OCI-LY1 (cell line): ENCODE measurements around the gene DESI2.

Experiments used
- H2AFZ ChIP-seq: fragments of 200-600 bp; sonication (generic), shearing (Covaris generic); 2 replicates; pipeline ENCODE4 v1.6.0; 2014; ENCODE audit warnings: antibody characterized with exemption, mild to moderate bottlenecking, low read length
- H3F3A ChIP-seq: fragments of 200-600 bp; sonication (generic), shearing (Covaris generic); 2 replicates; pipeline ENCODE4 v1.6.0; 2014; ENCODE audit warnings: mild to moderate bottlenecking, antibody characterized with exemption, low read length, moderate library complexity; ENCODE audit not compliant: insufficient read depth
- H3K27ac ChIP-seq: fragments of 200-600 bp; sonication (generic); 2 replicates; pipeline ENCODE4 v1.5.1; 2014; ENCODE audit warnings: low read length, mixed run types, mild to moderate bottlenecking, low read depth; ENCODE audit not compliant: poor library complexity, severe bottlenecking
- H3K27me3 ChIP-seq: fragments of 200-600 bp; sonication (generic); 2 replicates; pipeline ENCODE4 v1.6.0; 2014; ENCODE audit warnings: antibody characterized with exemption, mild to moderate bottlenecking, low read length, moderate library complexity; ENCODE audit not compliant: insufficient read depth
- H3K36me3 ChIP-seq: fragments of 200-600 bp; sonication (generic); 2 replicates; pipeline ENCODE4 v1.6.1; 2014; ENCODE audit warnings: mild to moderate bottlenecking, antibody characterized with exemption, low read length, moderate library complexity, mixed read lengths; ENCODE audit not compliant: insufficient read depth
- H3K4me1 ChIP-seq: fragments of 200-600 bp; sonication (generic); 2 replicates; pipeline ENCODE4 v1.5.1; 2014; ENCODE audit warnings: mild to moderate bottlenecking, low read length, moderate library complexity; ENCODE audit not compliant: insufficient read depth, severe bottlenecking
- H3K4me2 ChIP-seq: fragments of 200-600 bp; sonication (generic), shearing (Covaris generic); 2 replicates; pipeline ENCODE4 v1.6.1; 2014; ENCODE audit warnings: low read length
- H3K4me3 ChIP-seq: fragments of 200-600 bp; sonication (generic); 2 replicates; pipeline ENCODE4 v1.5.1; 2014; ENCODE audit warnings: low read length, low read depth, mild to moderate bottlenecking, mixed read lengths; ENCODE audit not compliant: poor library complexity, severe bottlenecking
- H3K79me2 ChIP-seq: fragments of 200-600 bp; shearing (Covaris generic); 2 replicates; pipeline ENCODE4 v1.6.1; 2016; ENCODE audit warnings: mixed run types, low read length, mixed read lengths; ENCODE audit not compliant: insufficient read depth
- H3K9ac ChIP-seq: fragments of 200-600 bp; sonication (generic), shearing (Covaris generic); 2 replicates; pipeline ENCODE4 v1.6.1; 2014; ENCODE audit warnings: mild to moderate bottlenecking, low read length, mixed read lengths
- H3K9me2 ChIP-seq: fragments of 200-600 bp; sonication (generic), shearing (Covaris generic); 2 replicates; pipeline ENCODE4 v1.6.1; 2014; ENCODE audit warnings: low read depth, mild to moderate bottlenecking, low read length, mixed read lengths
- H3K9me3 ChIP-seq: fragments of 200-600 bp; shearing (Covaris generic); 2 replicates; pipeline ENCODE4 v1.6.1; 2014; ENCODE audit warnings: low read length, mixed read lengths
- H4K20me1 ChIP-seq: fragments of 200-600 bp; sonication (generic), shearing (Covaris generic); 2 replicates; pipeline ENCODE4 v1.6.0; 2016; ENCODE audit warnings: mild to moderate bottlenecking, low read length; ENCODE audit not compliant: insufficient read depth
- CTCF ChIP-seq: fragments of 200-600 bp; sonication (generic), shearing (Covaris generic); IDR thresholded peaks from 2 replicates; pipeline ENCODE4 v1.5.1; 2017; ENCODE audit warnings: mild to moderate bottlenecking, antibody characterized with exemption, low read length, moderate library complexity, mixed read lengths
- EZH2 ChIP-seq: fragments of 200-600 bp; sonication (generic), shearing (Covaris generic); IDR thresholded peaks from 2 replicates; pipeline ENCODE4 v1.8.0; 2017; ENCODE audit warnings: borderline replicate concordance, mixed run types, mild to moderate bottlenecking, antibody characterized with exemption, low read length, moderate library complexity, mixed read lengths

The DESI2 gene

GRCh38 chr1:244614113-244614836 is 38.7 kb upstream of the DESI2 start:
- Histone ChIP-seq H3K27ac (no peak overlapping the region), H3K4me2 (no peak overlapping the region), H3K27me3 (no peaks in the 10 kb centered on the region), H3K4me1 (no peaks in the 10 kb centered on the region), H2AFZ (no peak overlapping the region), H3K9me3 (no peaks in the 10 kb centered on the region), H3K9ac (no peak overlapping the region), H4K20me1 (no peaks in the 10 kb centered on the region), H3K9me2 (no peaks in the 10 kb centered on the region), H3K79me2 (no peaks in the 10 kb centered on the region), H3F3A (no peaks in the 10 kb centered on the region), H3K36me3 (no peaks in the 10 kb centered on the region), H3K4me3 (no peak overlapping the region)
- TF ChIP-seq CTCF, result no peak
- TF ChIP-seq EZH2, result no peak

- TF ChIP-seq EZH2 (no peak), CTCF (no peak)
- H2AFZ ChIP-seq, result no peak overlapping the region
- H3K4me1 ChIP-seq, result no peaks in the 10 kb centered on the region
- H3K79me2 ChIP-seq, result no peaks in the 10 kb centered on the region
- H4K20me1 ChIP-seq, result no peaks in the 10 kb centered on the region
- H3K9ac ChIP-seq, result no peak overlapping the region
- H3K4me2 ChIP-seq, result no peak overlapping the region
- H3K9me3 ChIP-seq, result no peaks in the 10 kb centered on the region
- no peak overlapping the region for H3K4me3 ChIP-seq
- H3K27me3 ChIP-seq, result no peaks in the 10 kb centered on the region
- no peaks in the 10 kb centered on the region for H3K36me3 ChIP-seq
- H3F3A ChIP-seq, result no peaks in the 10 kb centered on the region
- H3K9me2 ChIP-seq, result no peaks in the 10 kb centered on the region
- no peak overlapping the region for H3K27ac ChIP-seq
Observed at GRCh38 chr1:244614879-244615278, 38.0 kb upstream of the DESI2 start.

GRCh38 chr1:244615301-244615700 is 37.6 kb upstream of the DESI2 start:
- H3K4me1 ChIP-seq, result no peaks in the 10 kb centered on the region
- H3K27ac ChIP-seq, result no peak overlapping the region
- H3K9me3 ChIP-seq, result no peaks in the 10 kb centered on the region
- no peaks in the 10 kb centered on the region for H3K27me3 ChIP-seq
- H3F3A ChIP-seq, result no peaks in the 10 kb centered on the region
- no peak overlapping the region for H3K4me2 ChIP-seq
- TF ChIP-seq EZH2 (no peak), CTCF (no peak)
- H3K36me3 ChIP-seq, result no peaks in the 10 kb centered on the region
- H3K9ac ChIP-seq, result no peak overlapping the region
- H2AFZ ChIP-seq, result no peak overlapping the region
- no peak overlapping the region for H3K4me3 ChIP-seq
- no peaks in the 10 kb centered on the region for H3K79me2 ChIP-seq
- H4K20me1 ChIP-seq, result no peaks in the 10 kb centered on the region
- no peaks in the 10 kb centered on the region for H3K9me2 ChIP-seq
